Lower lobe of right lung (tissue), 2 donors: Measurements from ENCODE around the gene ZNF274. TPM values are rescaled to one million over a fixed set of nuclear protein-coding genes. Genes with fewer than 3 reads are reported as not detected.

Experiments used
- ATAC-seq, 2 donors: fragments of 200-7000 bp; cut with Tn5 transposase; one replicate each; pipeline ENCODE4 v1.9.1; 2020 to 2022; ENCODE audit warnings: mild to moderate bottlenecking in 2 of 2, moderate library complexity in 2 of 2
- DNase-seq: peaks from one replicate; pipeline ENCODE4 v3.0.0-alpha.2; 2020
- H3K27ac ChIP-seq: fragments of 200-600 bp; one replicate; pipeline ENCODE4 v1.8.0; 2022
- H3K27me3 ChIP-seq: fragments of 200-600 bp; one replicate; pipeline ENCODE4 v1.8.0; 2022; ENCODE audit warnings: low read depth
- H3K36me3 ChIP-seq: fragments of 200-600 bp; one replicate; pipeline ENCODE4 v1.8.0; 2022; ENCODE audit warnings: mild to moderate bottlenecking
- H3K4me1 ChIP-seq: fragments of 200-600 bp; one replicate; pipeline ENCODE4 v1.8.0; 2022
- H3K4me3 ChIP-seq: fragments of 200-600 bp; one replicate; pipeline ENCODE4 v1.8.0; 2022; ENCODE audit warnings: mild to moderate bottlenecking
- H3K9me3 ChIP-seq: fragments of 200-600 bp; one replicate; pipeline ENCODE4 v1.8.0; 2022
- intact Hi-C: fragments of 100-400 bp; cut with DNase I; formaldehyde crosslinking; loops from one replicate; pipeline ENCODE4 v1.11.0; 2022
- total RNA-seq: library from RNA; stranded (reverse); fragmentation: NEBNext Ultra II Directional; extraction: Animal tissue kit (Norgen Biotek cat#: 25700); gene quantifications from one replicate; pipeline ENCODE4 v1.2.1, GENCODE V29; 2021
- TF ChIP-seq, protein P1 (sequence below): fragments of 200-600 bp; IDR thresholded peaks from one replicate; pipeline ENCODE4 v1.8.0; 2022; ENCODE audit warnings: antibody characterized with exemption, mild to moderate bottlenecking
- donor health status: DM: no; HTN: yes; CAD: no; lungs with severe emphysema.

Gene ZNF274
- total RNA-seq, 1 donor from 2014 or later, result 27.6 TPM

DNA sequence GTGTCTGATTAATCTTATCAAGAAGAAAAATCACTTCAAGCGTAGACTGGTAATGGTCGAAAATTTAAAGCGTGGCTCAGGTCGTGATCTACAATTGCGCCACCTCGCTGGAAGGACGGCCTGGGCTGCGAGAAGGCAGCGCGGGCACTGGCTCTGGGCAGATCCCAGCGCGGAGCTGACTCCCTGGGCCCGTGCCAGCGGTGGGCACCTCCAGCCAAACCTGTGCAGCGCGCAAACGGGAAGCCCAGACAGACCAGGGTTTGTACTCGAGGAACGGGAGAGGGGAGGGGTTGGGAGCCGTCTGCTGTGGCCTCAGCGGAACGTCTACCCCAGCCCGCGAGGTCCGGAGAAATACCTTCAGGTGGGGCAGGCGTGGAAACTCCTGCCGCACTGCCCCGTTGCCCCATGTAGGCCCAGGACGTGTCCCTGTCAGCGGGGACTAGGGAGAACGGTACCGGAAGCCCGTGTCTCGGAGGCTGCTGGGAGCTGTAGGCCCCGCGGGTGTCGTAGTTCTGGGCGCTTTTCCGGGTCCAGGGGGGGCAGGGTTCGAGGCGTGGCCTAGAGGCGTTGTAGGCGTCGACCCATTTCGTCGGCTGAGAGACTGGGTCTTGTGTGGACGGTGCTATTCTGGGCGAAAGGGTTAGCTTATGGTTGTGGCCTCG is 21.1 kb downstream of the ZNF274 start:
- TF ChIP-seq, protein P1, sequence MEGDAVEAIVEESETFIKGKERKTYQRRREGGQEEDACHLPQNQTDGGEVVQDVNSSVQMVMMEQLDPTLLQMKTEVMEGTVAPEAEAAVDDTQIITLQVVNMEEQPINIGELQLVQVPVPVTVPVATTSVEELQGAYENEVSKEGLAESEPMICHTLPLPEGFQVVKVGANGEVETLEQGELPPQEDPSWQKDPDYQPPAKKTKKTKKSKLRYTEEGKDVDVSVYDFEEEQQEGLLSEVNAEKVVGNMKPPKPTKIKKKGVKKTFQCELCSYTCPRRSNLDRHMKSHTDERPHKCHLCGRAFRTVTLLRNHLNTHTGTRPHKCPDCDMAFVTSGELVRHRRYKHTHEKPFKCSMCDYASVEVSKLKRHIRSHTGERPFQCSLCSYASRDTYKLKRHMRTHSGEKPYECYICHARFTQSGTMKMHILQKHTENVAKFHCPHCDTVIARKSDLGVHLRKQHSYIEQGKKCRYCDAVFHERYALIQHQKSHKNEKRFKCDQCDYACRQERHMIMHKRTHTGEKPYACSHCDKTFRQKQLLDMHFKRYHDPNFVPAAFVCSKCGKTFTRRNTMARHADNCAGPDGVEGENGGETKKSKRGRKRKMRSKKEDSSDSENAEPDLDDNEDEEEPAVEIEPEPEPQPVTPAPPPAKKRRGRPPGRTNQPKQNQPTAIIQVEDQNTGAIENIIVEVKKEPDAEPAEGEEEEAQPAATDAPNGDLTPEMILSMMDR, result no peak
- Histone ChIP-seq H3K9me3 (peaks cover 100% of the 10 kb centered on the region), H3K27me3 (no peaks in the 10 kb centered on the region), H3K36me3 (peaks cover 32% of the 10 kb centered on the region), H3K4me1 (no peaks in the 10 kb centered on the region), H3K27ac (no peak overlapping the region), H3K4me3 (no peak overlapping the region)
- no peak for DNase-seq
- intact Hi-C loops, result no loop called here
- ATAC-seq, result peak in 1 of 2 donors; percentile 13

DNA sequence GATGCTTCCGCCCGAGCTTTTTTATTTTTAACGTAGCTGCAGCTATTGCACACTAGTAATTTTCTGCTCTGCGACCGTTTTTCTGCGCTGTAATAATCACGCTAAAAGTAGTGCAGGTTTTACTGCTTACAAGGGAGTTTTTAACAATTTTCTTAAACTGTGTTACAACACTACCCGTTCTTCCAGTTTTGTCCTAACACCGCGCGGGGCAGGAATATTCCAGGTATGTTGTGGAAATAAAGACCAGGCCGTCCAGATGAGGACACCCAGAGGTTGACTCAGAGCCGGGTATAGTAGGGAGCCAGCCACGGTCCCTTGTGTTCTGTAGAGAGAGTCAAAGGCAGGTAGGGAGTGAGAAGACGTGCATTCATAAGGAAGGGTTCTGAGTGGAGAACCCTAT is 21.7 kb downstream of the ZNF274 start:
- no peaks in the 10 kb centered on the region for H3K27me3 ChIP-seq
- intact Hi-C loops, result no loop called here
- peaks cover 37% of the 10 kb centered on the region for H3K36me3 ChIP-seq
- DNase-seq (no peak), ATAC-seq (no peak)
- peaks cover 100% of the 10 kb centered on the region for H3K9me3 ChIP-seq
- H3K27ac ChIP-seq, result no peak overlapping the region
- H3K4me3 ChIP-seq, result no peak overlapping the region
- TF ChIP-seq, protein P1, result no peak
- no peaks in the 10 kb centered on the region for H3K4me1 ChIP-seq

DNA sequence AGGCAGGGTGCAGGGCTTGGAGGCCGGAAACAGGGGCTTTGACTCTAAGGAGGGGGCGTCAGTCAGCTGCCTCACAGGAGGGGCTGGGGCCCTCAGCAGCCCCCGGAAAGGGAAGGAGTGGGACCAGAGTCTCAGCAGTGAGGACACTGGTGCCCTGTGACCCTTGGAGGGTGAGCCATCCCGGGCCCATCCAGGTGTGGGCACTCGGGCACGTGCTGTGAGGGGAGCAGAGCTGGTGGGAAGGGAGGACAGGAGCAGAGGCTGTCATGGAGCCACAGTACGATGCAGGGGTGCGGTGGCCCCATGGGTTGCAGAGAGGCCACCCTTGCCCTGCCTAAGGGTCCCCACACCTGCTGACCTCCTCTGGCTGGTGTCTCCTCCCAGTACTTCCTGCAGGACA is 26.7 kb downstream of the ZNF274 start:
- intact Hi-C loops, result no loop called here
- Histone ChIP-seq H3K9me3 (peaks cover 100% of the 10 kb centered on the region), H3K27me3 (no peaks in the 10 kb centered on the region), H3K36me3 (peaks cover 68% of the 10 kb centered on the region), H3K4me3 (no peak overlapping the region), H3K4me1 (no peaks in the 10 kb centered on the region), H3K27ac (no peak overlapping the region)
- TF ChIP-seq, protein P1, result no peak
- no peak for ATAC-seq
- DNase-seq, result no peak

DNA sequence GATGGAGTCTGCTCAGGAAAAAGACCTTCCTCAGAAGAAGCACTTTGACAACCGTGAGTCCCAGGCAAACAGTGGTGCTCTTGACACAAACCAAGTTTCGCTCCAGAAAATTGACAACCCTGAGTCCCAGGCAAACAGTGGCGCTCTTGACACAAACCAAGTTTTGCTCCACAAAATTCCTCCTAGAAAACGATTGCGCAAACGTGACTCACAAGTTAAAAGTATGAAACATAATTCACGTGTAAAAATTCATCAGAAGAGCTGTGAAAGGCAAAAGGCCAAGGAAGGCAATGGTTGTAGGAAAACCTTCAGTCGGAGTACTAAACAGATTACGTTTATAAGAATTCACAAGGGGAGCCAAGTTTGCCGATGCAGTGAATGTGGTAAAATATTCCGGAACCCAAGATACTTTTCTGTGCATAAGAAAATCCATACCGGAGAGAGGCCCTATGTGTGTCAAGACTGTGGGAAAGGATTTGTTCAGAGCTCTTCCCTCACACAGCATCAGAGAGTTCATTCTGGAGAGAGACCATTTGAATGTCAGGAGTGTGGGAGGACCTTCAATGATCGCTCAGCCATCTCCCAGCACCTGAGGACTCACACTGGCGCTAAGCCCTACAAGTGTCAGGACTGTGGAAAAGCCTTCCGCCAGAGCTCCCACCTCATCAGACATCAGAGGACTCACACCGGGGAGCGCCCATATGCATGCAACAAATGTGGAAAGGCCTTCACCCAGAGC is 29.6 kb downstream of the ZNF274 start:
- TF ChIP-seq, protein P1, result no peak
- no peak for ATAC-seq
- H3K27me3 ChIP-seq, result no peaks in the 10 kb centered on the region
- no peak for DNase-seq
- H3K36me3 ChIP-seq, result peaks cover 56% of the 10 kb centered on the region
- H3K27ac ChIP-seq, result no peak overlapping the region
- intact Hi-C loops, result no loop called here
- no peaks in the 10 kb centered on the region for H3K4me1 ChIP-seq
- H3K9me3 ChIP-seq, result peaks cover 100% of the 10 kb centered on the region
- H3K4me3 ChIP-seq, result no peak overlapping the region

DNA sequence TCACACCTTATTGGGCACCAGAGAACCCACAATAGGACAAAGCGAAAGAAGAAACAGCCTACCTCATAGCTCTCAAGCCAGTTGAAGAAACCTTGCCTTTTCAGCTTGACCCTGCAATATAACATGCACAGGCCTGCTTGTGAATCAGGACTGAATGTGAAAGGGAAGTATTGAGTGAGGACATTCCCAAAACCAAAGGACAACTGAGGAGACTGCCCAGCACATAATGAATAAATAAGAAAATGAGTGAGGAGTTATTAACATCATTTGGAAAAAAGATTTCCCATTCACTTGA is 30.2 kb downstream of the ZNF274 start:
- Histone ChIP-seq H3K9me3 (peaks cover 100% of the 10 kb centered on the region), H3K27me3 (no peaks in the 10 kb centered on the region), H3K36me3 (peaks cover 51% of the 10 kb centered on the region), H3K4me3 (no peak overlapping the region), H3K27ac (no peak overlapping the region), H3K4me1 (no peaks in the 10 kb centered on the region)
- DNase-seq (no peak), ATAC-seq (no peak)
- intact Hi-C loops, result no loop called here
- TF ChIP-seq, protein P1, result no peak
